T47D (cell line): ENCODE results near the gene MAP4K5.

Experiments
- DNase-seq, 2 experiments: peaks; one replicate each; pipeline versions ENCODE4 v3.0.0 to v3.0.0-alpha.2; 2011 to 2012; ENCODE audit warnings: low read depth in 1 of 2, low spot score in 1 of 2
- JUND ChIP-seq: IDR thresholded peaks from 2 replicates; pipeline ENCODE4 v1.6.1; 2012; ENCODE audit warnings: low read depth
- in situ Hi-C: cut with HindIII; loops from 2 replicates; pipeline ENCODE4 v1.10.0; 2016; ENCODE audit warnings: low sequenced_read_pairs, low pct_unique_long_range_greater_than_20kb

The MAP4K5 gene

DNA sequence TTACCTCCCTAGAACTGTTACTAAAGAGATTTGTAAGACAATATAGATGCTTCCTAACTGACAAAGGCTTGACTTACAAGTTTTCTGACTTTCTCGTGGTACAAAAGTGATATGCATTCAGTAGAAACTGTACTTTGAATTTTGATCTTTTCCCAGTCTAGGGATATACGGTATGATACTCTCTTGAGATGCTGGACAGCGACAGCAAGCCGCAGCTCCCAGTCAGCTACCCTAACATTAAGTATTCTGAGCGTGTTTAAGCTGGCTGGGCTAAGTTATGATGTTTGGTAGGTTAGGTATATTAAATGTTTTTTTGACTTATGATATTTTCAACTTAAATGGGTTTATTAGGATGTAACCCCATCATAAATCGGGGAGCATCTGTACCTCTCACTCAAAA lies 80.5 kb downstream of the MAP4K5 start:
- no peak for TF ChIP-seq JUND
- in situ Hi-C loops: no loop called here
- no peak for DNase-seq

DNA sequence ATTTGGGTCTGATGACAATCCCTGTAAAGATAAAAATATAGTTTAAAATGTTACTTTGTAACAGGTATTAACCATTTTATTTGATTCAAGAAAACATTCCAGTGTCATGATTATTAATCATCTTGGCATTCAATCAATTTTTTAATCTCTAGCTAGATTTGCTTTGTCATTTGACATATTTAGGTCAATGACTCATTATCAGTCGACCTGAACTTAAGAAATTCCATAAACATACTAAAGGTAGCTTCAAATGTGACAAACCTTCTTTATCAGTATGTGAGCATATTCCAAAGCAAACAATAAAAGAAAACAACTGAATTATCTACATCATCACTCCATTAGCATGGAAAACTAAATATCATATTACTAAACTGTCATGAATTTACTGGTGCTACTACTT lies 84.9 kb downstream of the MAP4K5 start:
- in situ Hi-C loops: no loop called here
- DNase-seq: no peak
- no peak for TF ChIP-seq JUND

DNA sequence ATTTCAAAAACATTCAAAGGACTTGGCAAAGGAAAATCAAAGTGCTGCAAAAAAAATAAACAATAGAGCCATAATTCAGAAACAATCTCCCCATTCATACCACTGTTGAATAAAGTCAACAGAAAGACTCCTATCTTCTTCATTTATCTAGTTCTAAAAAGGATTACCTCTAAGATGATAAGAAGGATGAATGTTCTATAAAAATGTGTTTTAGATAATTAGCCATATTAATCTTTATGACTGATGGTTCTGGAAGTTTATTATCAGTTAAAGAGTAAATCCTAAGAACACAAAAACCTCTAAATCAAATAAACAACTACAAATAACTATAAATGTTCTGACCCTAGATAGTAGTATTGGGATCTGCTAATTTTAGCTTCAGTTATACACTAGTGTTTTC lies 97.8 kb downstream of the MAP4K5 start:
- no peak for DNase-seq
- no peak for TF ChIP-seq JUND
- in situ Hi-C loops: no loop called here

GRCh38 chr14:50432131-50432530 lies 100.2 kb downstream of the MAP4K5 start:
- no peak for DNase-seq
- in situ Hi-C loops: no loop called here
- TF ChIP-seq JUND: no peak

GRCh38 chr14:50425816-50426215 lies 106.6 kb downstream of the MAP4K5 start:
- TF ChIP-seq JUND: no peak
- no peak for DNase-seq
- in situ Hi-C loops: no loop called here

DNA sequence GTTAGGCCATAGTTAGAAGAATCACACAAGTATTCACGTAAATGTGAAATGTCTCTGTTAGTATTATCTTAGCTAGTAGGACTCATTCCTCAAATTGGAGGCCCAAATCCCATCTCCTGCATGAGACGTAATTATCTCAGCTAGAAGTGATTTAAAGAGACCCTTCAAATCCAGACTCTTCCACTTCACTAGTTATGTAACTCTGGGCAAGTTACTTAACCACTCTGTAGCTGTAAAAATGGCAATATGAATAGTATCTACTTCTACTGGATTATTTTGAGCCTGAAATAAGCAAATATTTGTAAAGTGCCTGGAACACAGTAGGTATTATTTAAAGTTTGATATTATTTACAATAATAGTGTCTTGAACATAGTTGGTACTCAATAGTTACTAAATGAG lies 107.3 kb downstream of the MAP4K5 start:
- no peak for TF ChIP-seq JUND
- in situ Hi-C loops: no loop called here
- DNase-seq: no peak

GRCh38 chr14:50423529-50423928 lies 108.8 kb downstream of the MAP4K5 start:
- in situ Hi-C loops: no loop called here
- no peak for TF ChIP-seq JUND
- no peak for DNase-seq

DNA sequence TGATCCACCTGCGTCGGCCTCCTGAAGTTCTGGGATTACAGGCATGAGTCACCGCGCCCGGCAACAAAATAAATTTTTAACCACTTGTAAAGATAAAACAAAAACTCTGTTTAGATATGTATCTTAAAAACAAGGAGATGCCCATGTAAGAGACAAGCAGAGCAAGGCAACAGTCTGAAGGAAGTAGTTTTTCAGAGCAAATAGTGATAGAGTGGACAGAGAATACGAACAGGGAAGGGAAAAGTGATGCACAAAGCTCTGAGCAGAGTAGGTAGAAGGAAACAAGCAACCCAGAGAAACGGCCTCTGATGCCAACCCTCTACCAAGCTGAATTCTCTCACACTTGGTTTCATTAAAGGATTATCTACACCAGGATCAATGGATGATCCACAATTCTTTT lies 110.9 kb downstream of the MAP4K5 start:
- DNase-seq: no peak
- in situ Hi-C loops: no loop called here
- TF ChIP-seq JUND: no peak

DNA sequence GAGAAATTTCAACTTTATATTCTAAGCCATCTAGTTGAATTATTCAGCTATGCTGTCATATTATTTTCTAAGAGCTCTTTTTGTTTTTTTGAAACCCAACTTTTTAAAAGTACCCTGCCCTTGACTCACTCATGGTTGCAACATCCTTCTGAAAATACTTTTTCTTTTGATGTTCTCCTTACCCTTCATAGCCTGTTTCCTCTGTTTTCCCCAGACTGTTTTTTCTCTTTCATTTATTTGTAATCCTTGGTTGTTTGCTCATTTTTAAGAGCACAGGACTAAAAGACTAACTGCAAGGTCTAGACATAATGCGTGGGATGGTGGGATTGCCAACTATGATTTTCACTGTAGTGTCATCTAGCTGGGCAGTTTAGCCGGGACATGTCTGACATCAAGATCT lies 114.5 kb downstream of the MAP4K5 start:
- TF ChIP-seq JUND: no peak
- no peak for DNase-seq
- in situ Hi-C loops: no loop called here

DNA sequence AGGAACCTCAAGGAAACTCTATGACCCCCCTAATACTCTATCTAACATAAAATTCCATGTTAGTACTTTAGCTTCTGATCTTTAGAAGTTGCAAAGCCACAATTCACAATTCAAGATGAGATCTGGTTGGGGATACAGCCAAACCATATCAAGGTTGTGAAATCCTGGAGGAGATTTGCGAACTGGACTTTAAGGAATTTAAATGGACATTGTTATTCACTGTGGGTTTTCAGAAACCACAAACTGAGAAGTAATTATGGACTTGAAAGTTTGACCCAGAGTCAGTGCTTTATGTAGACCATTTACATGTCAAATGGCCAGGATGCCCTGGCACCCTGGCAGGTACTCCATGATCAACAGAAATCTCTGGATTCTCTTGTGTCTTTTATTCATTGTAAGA lies 121.4 kb downstream of the MAP4K5 start:
- TF ChIP-seq JUND: no peak
- in situ Hi-C loops: no loop called here
- no peak for DNase-seq

GRCh38 chr14:50410071-50410470 lies 122.3 kb downstream of the MAP4K5 start:
- in situ Hi-C loops: no loop called here
- no peak for TF ChIP-seq JUND
- no peak for DNase-seq

DNA sequence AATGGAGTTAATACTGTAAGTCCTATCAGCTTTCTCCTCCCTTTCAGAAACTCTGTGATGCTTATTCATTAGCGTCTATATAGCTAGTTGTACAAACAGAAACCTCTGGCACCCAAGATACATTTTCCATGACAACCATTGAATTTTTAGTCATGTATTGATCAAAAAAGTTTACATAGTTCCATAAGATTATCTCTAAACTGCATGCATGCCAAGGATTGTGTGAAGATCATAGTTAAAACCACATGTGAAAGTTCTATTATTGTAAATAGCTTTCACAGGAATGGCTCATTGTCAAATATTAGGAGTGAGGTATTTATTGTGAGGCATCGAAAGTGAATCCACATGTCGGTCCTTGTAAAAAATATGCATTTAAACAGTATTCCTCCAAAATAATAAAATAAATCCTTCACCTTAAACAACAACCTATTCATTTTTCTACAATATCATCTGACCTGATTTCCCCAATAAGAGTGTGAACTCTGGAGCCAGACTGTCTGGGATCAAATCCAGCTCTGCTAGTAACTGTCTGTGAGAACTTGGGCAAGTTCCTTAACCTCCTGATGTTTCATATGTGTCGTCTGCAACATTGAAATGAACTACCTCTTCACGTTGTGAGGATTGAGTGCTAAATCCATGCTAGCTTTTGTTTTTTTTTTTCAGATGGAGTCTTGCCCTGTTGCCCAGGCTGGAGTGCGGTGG lies 125.1 kb downstream of the MAP4K5 start:
- no peak for TF ChIP-seq JUND
- in situ Hi-C loops: no loop called here
- DNase-seq: no peak

DNA sequence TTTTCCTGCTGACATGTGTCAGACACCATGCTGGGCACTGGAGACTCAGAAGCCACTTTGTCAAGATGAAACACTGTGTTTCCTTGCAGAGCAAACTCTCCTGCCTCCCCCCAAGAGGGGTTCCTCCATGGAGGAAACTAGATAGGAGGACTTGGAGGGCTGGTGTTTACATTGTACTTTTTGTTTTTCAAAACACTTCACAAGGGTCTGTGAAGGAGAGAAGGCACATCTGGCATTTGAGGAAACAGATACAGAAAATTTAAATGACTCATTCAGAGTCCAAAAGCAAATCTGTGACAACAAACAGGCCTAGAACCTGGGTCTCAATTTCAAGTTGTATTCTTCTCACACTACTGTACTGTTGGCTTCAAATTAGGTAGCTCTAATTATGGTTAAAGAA lies 128.9 kb downstream of the MAP4K5 start:
- TF ChIP-seq JUND: no peak
- in situ Hi-C loops: no loop called here
- no peak for DNase-seq

GRCh38 chr14:50402965-50403364 lies 129.4 kb downstream of the MAP4K5 start:
- no peak for DNase-seq
- in situ Hi-C loops: no loop called here
- TF ChIP-seq JUND: no peak
